IMR-90 (cell line): ENCODE data around the gene ACTG2.

Source experiments
- BHLHE40 ChIP-seq: fragments of 150-350 bp; IDR thresholded peaks from 2 replicates; pipeline ENCODE4 v1.6.1; 2016; ENCODE audit warnings: mild to moderate bottlenecking, low read depth, low read length
- CEBPB ChIP-seq: IDR thresholded peaks from 2 replicates; pipeline ENCODE4 v1.6.1; 2012; ENCODE audit warnings: low read depth, low read length, improper control_type of control experiment
- FOS ChIP-seq: fragments of 150-350 bp; IDR thresholded peaks from 2 replicates; pipeline ENCODE4 v1.6.1; 2016; ENCODE audit warnings: low read depth, low read length
- MAFK ChIP-seq: IDR thresholded peaks from 2 replicates; pipeline ENCODE4 v1.6.1; 2012; ENCODE audit warnings: low read depth, low read length, improper control_type of control experiment
- MAZ ChIP-seq: IDR thresholded peaks from 2 replicates; pipeline ENCODE4 v1.6.1; 2012; ENCODE audit warnings: low read depth, mild to moderate bottlenecking, low read length, improper control_type of control experiment, moderate library complexity, borderline replicate concordance
- MXI1 ChIP-seq: IDR thresholded peaks from 2 replicates; pipeline ENCODE4 v1.6.1; 2012; ENCODE audit warnings: low read depth, mild to moderate bottlenecking, low read length, moderate library complexity, borderline replicate concordance
- NFE2L2 ChIP-seq: fragments of 150-350 bp; IDR thresholded peaks from 2 replicates; pipeline ENCODE4 v1.6.1; 2016; ENCODE audit warnings: low read depth, mild to moderate bottlenecking, low read length
- POLR2A ChIP-seq: IDR thresholded peaks from 2 replicates; pipeline ENCODE4 v1.6.1; 2012; ENCODE audit warnings: mild to moderate bottlenecking, low read depth, low read length
- RAD21 ChIP-seq: IDR thresholded peaks from 2 replicates; pipeline ENCODE4 v1.6.1; 2012; ENCODE audit warnings: low read length, improper control_type of control experiment
- RCOR1 ChIP-seq: IDR thresholded peaks from 2 replicates; pipeline ENCODE4 v1.6.1; 2012; ENCODE audit warnings: mild to moderate bottlenecking, low read length, improper control_type of control experiment; ENCODE audit not compliant: insufficient replicate concordance
- RFX5 ChIP-seq: IDR thresholded peaks from 2 replicates; pipeline ENCODE4 v1.8.0; 2012; ENCODE audit warnings: low read depth, mild to moderate bottlenecking, low read length, moderate library complexity
- TF ChIP-seq, protein P1 (sequence below): conservative IDR thresholded peaks from 2 replicates; pipeline ENCODE4 v1.5.1; 2012; ENCODE audit warnings: mild to moderate bottlenecking, low read depth, low read length, improper control_type of control experiment
- TF ChIP-seq, protein P2 (sequence below): fragments of 150-350 bp; IDR thresholded peaks from 2 replicates; pipeline ENCODE4 v1.6.1; 2017; ENCODE audit warnings: mild to moderate bottlenecking, antibody characterized with exemption, low read length, low read depth

- TF ChIP-seq CEBPB (no peak), RFX5 (no peak), POLR2A (no peak), MAFK (no peak), RAD21 (no peak), MAZ (no peak), FOS (no peak), RCOR1 (no peak), BHLHE40 (no peak), NFE2L2 (no peak), MXI1 (no peak)
- TF ChIP-seq, protein P1, sequence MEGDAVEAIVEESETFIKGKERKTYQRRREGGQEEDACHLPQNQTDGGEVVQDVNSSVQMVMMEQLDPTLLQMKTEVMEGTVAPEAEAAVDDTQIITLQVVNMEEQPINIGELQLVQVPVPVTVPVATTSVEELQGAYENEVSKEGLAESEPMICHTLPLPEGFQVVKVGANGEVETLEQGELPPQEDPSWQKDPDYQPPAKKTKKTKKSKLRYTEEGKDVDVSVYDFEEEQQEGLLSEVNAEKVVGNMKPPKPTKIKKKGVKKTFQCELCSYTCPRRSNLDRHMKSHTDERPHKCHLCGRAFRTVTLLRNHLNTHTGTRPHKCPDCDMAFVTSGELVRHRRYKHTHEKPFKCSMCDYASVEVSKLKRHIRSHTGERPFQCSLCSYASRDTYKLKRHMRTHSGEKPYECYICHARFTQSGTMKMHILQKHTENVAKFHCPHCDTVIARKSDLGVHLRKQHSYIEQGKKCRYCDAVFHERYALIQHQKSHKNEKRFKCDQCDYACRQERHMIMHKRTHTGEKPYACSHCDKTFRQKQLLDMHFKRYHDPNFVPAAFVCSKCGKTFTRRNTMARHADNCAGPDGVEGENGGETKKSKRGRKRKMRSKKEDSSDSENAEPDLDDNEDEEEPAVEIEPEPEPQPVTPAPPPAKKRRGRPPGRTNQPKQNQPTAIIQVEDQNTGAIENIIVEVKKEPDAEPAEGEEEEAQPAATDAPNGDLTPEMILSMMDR: no peak
- TF ChIP-seq, protein P2, sequence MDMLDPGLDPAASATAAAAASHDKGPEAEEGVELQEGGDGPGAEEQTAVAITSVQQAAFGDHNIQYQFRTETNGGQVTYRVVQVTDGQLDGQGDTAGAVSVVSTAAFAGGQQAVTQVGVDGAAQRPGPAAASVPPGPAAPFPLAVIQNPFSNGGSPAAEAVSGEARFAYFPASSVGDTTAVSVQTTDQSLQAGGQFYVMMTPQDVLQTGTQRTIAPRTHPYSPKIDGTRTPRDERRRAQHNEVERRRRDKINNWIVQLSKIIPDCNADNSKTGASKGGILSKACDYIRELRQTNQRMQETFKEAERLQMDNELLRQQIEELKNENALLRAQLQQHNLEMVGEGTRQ: no peak
These were observed 53.4 kb downstream of the ACTG2 start for GRCh38 chr2:73946215-73946614.
